KMS-11 (cell line): ENCODE results near the gene DDX19B.
"Not testable (repeated sequence)": the region's sequence is repeated elsewhere in the genome, so short reads cannot be mapped to it uniquely, and the experiment has no call there.

ENCODE experiments used
- H2AFZ ChIP-seq: fragments of 200-600 bp; sonication (generic); 2 replicates; pipeline ENCODE4 v1.6.1; 2016; ENCODE audit warnings: antibody characterized with exemption, mixed run types, low read depth
- H3K27ac ChIP-seq: fragments of 200-600 bp; sonication (generic); 2 replicates; pipeline ENCODE4 v1.6.1; 2016; ENCODE audit warnings: mild to moderate bottlenecking, mixed run types
- H3K27me3 ChIP-seq: fragments of 200-600 bp; sonication (generic); 2 replicates; pipeline ENCODE4 v1.6.1; 2017; ENCODE audit warnings: mild to moderate bottlenecking, low read depth, mixed run types, moderate library complexity; ENCODE audit not compliant: insufficient read depth
- H3K36me3 ChIP-seq: fragments of 200-600 bp; sonication (generic); 2 replicates; pipeline ENCODE4 v1.6.1; 2017; ENCODE audit warnings: mild to moderate bottlenecking, mixed run types; ENCODE audit not compliant: insufficient read depth
- H3K4me1 ChIP-seq: fragments of 200-600 bp; sonication (generic); 2 replicates; pipeline ENCODE4 v1.6.1; 2016; ENCODE audit warnings: mild to moderate bottlenecking, low read depth, mixed run types; ENCODE audit not compliant: poor library complexity, severe bottlenecking
- H3K4me2 ChIP-seq: fragments of 200-600 bp; sonication (generic); 2 replicates; pipeline ENCODE4 v1.7.0; 2016; ENCODE audit warnings: mild to moderate bottlenecking, mixed run types
- H3K4me3 ChIP-seq: fragments of 200-600 bp; sonication (generic); IDR thresholded peaks from 2 replicates; pipeline ENCODE4 v1.6.1; 2017; ENCODE audit warnings: low read depth, low read length, mixed read lengths; ENCODE audit not compliant: insufficient read depth
- H3K79me2 ChIP-seq: fragments of 200-600 bp; sonication (generic); 2 replicates; pipeline ENCODE4 v1.6.1; 2016; ENCODE audit warnings: low read depth, mixed run types; ENCODE audit not compliant: insufficient read depth
- H3K9ac ChIP-seq: fragments of 200-600 bp; sonication (generic); 2 replicates; pipeline ENCODE4 v1.6.1; 2016; ENCODE audit warnings: mild to moderate bottlenecking, mixed run types
- H4K20me1 ChIP-seq: fragments of 200-600 bp; sonication (generic); 2 replicates; pipeline ENCODE4 v1.6.1; 2016; ENCODE audit warnings: mild to moderate bottlenecking, mixed run types; ENCODE audit not compliant: insufficient read depth
- TF ChIP-seq, protein P1 (sequence below): fragments of 200-600 bp; sonication (generic); conservative IDR thresholded peaks from 2 replicates; pipeline ENCODE4 v1.6.1; 2017; ENCODE audit warnings: low read depth, mild to moderate bottlenecking, antibody characterized with exemption, low read length, moderate library complexity, mixed read lengths

Gene DDX19B

DNA sequence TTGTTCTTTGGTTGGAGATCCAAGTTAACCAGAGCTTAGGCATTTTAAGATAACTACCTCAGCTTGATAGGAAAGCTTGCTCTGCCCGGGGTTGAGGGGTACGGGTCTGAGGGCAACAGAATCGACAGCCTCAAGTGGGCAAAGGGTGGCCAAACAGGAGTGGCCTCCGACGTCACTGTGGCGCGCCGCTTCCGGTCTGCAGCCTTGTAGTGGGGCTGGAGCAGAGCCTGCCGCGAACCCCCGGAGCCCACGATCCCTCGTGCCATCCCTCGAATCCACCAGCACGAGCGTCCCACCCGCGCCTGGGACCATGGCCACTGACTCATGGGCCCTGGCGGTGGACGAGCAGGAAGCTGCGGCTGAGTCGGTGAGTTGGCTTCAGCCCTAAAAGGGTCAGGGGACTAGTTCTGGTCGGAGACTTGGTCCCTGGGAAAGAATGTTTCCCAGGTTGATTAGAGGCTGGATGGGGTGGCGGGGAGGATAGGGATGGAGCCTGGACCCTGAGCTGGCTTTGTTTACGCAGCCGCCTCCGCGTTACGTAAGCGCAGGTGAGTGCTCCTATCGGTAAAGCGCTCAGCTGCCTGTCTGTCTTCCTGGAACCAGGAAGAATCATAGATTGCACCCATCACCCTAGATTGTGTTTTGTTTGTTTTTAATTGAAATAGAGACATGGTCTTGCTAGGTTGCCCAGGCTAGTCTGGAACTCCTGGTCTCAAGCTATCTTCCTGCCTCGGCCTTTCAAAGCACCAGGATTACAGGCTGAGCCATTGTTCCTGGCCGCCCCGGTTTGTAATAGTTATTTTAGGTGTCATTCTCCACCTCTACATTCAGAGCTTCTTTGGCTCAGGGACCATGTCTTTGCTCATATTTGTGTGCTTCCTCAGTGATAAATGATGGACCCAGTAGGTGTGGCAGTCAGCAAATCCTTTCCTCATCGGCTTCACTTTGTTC, at the start of gene DDX19B:
Gene DDX19B, plus strand, starts transcription at position 199 of the 951 bp plus-strand sequence. Its CDS starts 112 bp downstream, at position 311.
- H3K36me3 ChIP-seq: no peaks in the 10 kb centered on the region
- no peaks in the 10 kb centered on the region for H3K79me2 ChIP-seq
- H3K4me2 ChIP-seq: peak within 1 kb of the TSS; percentile 43; the same call in 1 of the 2 replicates
- H3K27ac ChIP-seq: peak within 1 kb of the TSS; percentile 22
- H3K27me3 ChIP-seq: no peaks in the 10 kb centered on the region
- peak within 1 kb of the TSS; percentile 74 for H3K9ac ChIP-seq
- H3K4me1 ChIP-seq: peaks cover 4% of the 10 kb centered on the region
- H3K4me3 ChIP-seq: peak within 1 kb of the TSS; percentile 47
- no peaks in the 10 kb centered on the region for H4K20me1 ChIP-seq
- TF ChIP-seq, protein P1, sequence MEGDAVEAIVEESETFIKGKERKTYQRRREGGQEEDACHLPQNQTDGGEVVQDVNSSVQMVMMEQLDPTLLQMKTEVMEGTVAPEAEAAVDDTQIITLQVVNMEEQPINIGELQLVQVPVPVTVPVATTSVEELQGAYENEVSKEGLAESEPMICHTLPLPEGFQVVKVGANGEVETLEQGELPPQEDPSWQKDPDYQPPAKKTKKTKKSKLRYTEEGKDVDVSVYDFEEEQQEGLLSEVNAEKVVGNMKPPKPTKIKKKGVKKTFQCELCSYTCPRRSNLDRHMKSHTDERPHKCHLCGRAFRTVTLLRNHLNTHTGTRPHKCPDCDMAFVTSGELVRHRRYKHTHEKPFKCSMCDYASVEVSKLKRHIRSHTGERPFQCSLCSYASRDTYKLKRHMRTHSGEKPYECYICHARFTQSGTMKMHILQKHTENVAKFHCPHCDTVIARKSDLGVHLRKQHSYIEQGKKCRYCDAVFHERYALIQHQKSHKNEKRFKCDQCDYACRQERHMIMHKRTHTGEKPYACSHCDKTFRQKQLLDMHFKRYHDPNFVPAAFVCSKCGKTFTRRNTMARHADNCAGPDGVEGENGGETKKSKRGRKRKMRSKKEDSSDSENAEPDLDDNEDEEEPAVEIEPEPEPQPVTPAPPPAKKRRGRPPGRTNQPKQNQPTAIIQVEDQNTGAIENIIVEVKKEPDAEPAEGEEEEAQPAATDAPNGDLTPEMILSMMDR: no peak
- peak within 1 kb of the TSS; percentile 68 for H2AFZ ChIP-seq

DNA sequence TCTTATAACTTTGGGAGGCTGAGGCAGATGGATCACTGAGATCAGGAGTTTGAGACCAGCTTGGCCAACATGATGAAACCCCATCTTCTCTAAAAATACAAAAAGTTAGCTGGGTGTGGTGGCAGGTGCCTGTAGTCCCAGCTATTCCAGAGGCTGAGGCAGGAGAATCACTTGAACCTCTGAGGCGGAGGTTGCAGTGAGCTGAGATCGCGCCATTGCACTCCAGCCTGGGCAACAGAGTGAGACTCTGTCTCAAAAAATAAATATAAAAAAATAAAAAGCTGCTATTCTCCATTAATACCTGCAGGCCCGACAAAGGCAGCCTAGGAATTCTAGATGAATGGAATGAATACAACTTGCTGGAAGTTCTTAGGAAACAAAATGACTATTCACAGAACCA, 49.3 kb upstream of the DDX19B start:
- peaks cover 27% of the 10 kb centered on the region for H3K4me1 ChIP-seq
- H4K20me1 ChIP-seq: peaks cover 18% of the 10 kb centered on the region
- not testable (repeated sequence) for H3K27me3 ChIP-seq, H3K27ac ChIP-seq, H3K9ac ChIP-seq, H3K36me3 ChIP-seq, H3K4me3 ChIP-seq, H2AFZ ChIP-seq
- H3K79me2 ChIP-seq: peaks cover 39% of the 10 kb centered on the region
- peak overlapping the region; percentile 88 for H3K4me2 ChIP-seq

DNA sequence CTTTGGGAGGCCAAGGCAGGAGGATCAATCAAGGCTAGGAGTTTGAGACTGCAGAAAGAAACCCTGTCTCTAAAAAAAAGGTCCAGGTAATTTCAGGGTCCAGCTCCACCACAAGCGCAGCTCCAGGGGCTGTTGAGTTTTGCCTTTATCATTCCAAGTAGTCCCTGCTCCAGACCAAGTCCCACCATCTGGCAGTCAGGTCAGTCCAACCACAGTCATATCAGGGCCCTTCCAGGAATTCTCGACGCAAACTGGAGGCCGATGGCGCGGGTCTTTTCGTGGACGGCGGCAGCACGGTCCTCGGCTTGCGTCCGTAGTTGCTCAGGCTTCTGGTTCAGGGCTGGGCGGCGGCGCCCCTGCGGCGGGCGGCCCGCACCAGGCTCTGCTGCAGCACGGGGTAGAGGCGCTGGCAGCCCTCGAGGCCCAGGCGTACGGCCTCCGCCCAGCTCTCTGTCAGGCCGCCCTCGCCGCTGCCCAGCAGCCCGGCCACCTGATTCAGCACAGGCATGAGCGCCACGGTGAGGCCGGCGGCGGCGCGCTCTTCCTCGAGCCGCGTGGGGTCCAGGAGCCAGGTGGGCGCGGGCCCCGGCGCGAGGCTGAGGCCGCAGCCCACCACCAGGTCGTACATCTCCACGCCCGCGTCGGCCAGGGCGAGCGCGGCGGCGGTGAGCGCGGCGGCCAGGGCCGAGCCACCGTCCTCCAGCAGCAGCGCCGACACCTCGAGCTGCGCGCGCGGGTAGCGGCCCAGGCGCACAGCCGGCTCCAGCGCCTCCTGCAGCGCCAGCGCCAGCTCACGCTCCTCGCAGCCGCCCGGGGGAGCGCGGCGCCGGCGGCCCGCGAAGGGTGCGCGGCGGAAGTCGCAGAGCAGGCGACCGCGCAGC, 48.0 kb upstream of the DDX19B start:
- 0 out of 2 replicates have a peak overlapping the region, but pooled peaks have one; percentile 14 for H2AFZ ChIP-seq
- no peaks in the 10 kb centered on the region for H3K36me3 ChIP-seq
- H4K20me1 ChIP-seq: peaks cover 18% of the 10 kb centered on the region
- H3K27me3 ChIP-seq: no peaks in the 10 kb centered on the region
- H3K9ac ChIP-seq: peak overlapping the region; percentile 61; the same call in 1 of the 2 replicates
- H3K4me3 ChIP-seq: no peak overlapping the region
- H3K27ac ChIP-seq: peak overlapping the region; percentile 62
- peak overlapping the region; percentile 88 for H3K4me2 ChIP-seq
- TF ChIP-seq, protein P1: no peak
- peaks cover 39% of the 10 kb centered on the region for H3K79me2 ChIP-seq
- H3K4me1 ChIP-seq: peaks cover 40% of the 10 kb centered on the region

DNA sequence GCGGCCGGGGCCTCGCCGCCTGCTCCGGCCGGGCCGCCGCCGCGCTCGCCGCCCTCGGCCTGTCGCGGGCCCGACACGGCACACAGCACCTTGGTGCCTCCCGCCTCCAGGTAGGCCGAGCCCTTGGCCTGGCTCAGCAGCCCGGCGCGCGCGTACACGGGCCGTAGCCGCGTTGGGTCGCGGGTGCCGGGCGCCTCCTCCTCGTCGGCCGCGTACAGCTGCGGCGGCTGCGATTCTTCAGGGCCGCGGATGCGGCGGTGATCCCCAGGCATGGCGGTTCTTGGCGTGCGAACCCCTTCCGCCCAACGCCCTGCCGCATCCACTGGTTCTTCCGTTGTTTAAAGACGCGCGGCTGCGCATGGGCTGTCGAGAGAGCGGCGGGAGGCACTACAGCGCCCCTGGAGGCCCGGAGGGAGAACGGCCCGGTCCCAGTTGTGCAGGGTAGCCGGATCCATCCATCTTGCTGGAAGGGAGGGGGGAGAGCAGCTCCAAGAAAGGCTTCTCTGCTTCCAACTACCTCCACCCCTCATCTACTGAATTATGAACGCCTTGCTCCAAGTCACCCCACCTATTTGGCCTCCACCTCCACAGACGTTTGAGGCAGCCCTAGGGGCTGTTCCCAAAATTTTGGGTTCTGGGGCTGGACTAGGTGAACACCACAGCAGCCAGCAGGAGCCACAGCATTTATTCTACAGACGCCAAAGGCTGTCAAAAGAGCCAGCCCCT, 47.2 kb upstream of the DDX19B start, which contains the start of gene EXOSC6:
Gene EXOSC6, minus strand, starts transcription at position 312 of the 726 bp plus-strand sequence. Its CDS starts 40 bp downstream, at position 272.
- Histone ChIP-seq H3K4me3 (no peak within 1 kb of the TSS), H2AFZ (peak within 1 kb of the TSS; percentile 57), H3K27ac (peak within 1 kb of the TSS; percentile 78), H3K4me2 (peak within 1 kb of the TSS; percentile 88), H3K27me3 (no peaks in the 10 kb centered on the region), H3K79me2 (peaks cover 39% of the 10 kb centered on the region), H3K36me3 (no peaks in the 10 kb centered on the region), H3K9ac (peak within 1 kb of the TSS; percentile 71), H4K20me1 (peaks cover 18% of the 10 kb centered on the region), H3K4me1 (peaks cover 48% of the 10 kb centered on the region)
- TF ChIP-seq, protein P1: peak; percentile 69
